GM21717 (cell line): ENCODE measurements around the gene NFATC2.

Experiments
- ATAC-seq: cut with Tn5 transposase; IDR thresholded peaks from one replicate; pipeline ENCODE4 v1.9.1; 2021; ENCODE audit warnings: mild to moderate bottlenecking, moderate library complexity; ENCODE audit not compliant: unreplicated experiment

The NFATC2 gene

GRCh38 chr20:51497542-51498467, 44.7 kb downstream of the NFATC2 start:
- peak; percentile 39 for ATAC-seq

DNA sequence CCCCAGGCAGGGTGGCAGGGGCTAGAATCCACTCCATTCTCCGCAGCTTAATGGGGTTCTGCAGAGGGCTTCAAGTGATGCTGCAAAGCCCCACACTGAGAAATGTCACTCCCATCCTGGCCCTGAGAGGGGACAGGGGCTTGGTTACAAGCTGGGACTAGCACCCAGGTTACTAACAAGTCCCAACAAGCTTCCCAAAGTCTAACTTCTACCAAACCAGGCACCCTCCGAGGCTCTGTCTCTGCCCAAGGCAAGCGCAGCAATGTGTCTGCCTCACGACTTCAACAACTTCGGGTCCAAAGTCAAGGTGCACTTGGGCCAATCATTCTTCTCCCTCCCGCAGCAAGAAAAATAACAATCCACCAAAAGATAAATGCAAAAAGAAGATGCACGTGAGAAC, 45.6 kb downstream of the NFATC2 start:
- ATAC-seq, result no peak

DNA sequence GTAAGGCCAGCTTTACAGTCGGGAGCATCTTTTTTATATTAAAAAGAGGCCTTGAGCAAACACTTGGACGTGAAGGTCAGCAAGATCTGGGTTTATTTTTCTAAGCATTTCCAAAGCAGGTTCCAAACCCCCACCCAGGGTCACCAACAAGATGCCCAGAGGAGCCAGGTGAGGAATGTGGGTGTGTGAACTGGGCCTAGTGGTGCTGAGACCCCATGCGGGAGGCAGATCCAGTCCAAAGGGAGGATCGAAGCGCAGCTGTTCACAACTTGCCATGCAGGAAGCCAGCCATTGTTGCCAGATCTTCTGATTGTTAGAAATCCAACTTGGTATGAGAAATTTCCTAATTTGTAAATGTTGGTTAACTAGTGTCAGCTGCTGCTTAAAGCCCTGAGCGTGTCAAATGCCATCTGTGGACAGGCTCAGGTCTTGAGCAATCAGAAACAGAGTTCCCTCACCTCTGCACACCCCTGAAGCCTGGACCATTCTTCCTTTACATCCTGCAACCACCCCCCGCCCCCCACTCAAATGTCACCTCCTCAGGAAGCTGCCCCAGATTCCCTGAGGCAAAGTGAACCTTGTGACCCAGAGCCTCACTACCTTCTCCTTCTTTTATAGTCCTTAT, 46.5 kb downstream of the NFATC2 start:
- no peak for ATAC-seq

DNA sequence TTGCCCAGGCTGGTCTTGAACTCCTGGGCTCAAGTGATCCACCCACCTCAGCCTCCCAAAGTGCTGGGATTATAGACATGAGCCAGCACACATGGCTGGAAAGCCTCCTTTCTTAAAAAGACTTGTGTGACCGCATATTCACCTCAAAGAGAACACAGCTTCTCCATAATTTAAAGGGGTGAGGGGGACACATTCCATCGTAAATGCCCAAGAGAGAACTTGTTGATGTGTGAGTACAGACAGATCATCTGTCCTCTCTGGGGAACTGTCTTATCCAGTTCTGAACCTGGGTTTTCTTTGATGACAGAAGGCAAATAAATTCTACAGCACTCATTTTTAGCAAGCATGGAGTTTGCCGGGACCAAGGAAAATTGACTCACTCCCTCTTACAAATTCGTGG, 47.2 kb downstream of the NFATC2 start:
- no peak for ATAC-seq

GRCh38 chr20:51494241-51495110, 48.0 kb downstream of the NFATC2 start:
- ATAC-seq, result no peak

DNA sequence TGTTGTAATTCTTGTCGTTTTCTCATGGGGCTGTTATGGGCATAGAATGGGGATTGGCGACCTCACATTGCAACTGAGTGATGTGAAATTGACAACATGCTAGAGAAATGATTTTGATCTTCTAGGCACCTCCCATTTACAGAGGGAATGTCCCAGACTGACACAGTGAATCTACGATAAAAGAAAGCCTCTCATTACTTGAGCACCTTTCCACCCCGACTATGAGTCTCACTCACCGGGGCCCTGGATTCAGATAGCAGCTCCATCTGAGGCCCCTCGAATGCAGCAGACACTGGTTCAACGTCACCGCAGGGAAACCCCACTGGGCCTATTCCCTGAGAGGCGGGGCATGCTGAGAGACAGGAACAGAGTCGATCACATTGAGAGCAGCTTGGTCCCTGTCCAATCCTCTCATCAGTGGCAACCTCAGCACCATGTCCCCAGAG, 49.1 kb downstream of the NFATC2 start:
- ATAC-seq, result no peak

DNA sequence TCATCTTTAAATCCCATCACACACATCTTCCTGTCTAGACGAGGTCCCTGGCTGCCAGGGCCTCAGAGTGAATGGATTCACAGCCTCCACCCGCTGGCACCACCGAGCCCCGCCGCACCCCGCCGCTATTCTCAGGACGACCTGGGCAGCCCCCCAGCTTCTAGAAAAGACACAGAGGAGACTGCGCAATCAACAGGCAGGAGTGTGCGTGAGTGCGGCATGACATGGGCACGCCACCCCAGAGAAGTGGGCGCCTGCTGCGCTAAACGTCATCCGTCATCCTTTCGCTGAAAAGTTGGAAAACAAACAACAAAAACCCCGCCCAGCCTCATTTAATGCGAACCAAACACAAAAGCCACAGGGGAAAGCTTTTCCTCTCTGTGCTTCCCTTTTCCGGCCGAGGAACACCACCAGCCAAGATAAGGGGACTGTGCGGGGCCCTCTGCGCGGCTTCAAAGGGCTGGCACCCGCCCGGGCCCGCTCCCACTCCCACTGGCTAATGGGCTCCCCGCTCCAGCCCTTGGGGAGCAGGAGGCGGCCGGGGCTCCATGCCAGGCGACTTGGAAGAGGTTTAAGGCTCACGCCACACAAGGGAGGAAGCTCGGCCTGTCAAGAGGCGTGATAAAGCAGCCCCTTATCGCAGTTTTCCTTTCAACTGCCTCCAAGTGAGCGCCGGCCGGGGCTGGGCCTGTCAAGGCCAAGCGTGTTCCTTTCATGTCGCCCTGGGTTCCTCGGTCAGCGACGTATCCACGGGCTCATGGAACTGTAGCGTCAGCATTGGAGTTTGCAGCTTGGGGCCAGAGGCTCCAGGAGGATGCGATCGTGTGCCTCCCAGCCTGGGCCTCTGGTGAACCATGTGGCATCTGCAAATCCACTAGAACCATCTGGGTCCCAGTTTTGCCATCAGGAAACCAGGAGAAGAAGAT, 50.1 kb downstream of the NFATC2 start:
- no peak for ATAC-seq

DNA sequence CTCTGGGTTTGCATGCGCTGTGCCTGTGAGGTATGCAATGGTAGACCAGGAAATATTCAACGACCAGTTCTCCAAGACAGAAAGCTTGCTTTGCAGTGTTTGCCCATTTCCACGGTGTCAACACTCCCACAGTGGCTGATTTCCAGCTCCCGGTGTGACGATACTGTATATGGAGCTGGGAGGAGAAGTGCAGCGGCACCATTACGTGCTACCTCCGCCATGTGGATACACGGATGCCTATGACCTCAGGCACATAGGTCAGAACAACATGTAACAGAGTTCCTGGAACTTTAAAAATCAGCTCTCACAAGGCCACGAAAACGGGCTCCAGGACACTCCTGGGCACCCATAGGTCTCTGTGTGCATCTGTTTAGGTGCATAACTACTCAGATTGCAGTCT, 51.1 kb downstream of the NFATC2 start:
- no peak for ATAC-seq

GRCh38 chr20:51490635-51491034, 51.9 kb downstream of the NFATC2 start:
- no peak for ATAC-seq

GRCh38 chr20:51489611-51490010, 52.9 kb downstream of the NFATC2 start:
- no peak for ATAC-seq

- ATAC-seq, result no peak
These were observed 54.2 kb downstream of the NFATC2 start for GRCh38 chr20:51488331-51488730.

GRCh38 chr20:51487565-51488268, 54.8 kb downstream of the NFATC2 start:
- no peak for ATAC-seq

DNA sequence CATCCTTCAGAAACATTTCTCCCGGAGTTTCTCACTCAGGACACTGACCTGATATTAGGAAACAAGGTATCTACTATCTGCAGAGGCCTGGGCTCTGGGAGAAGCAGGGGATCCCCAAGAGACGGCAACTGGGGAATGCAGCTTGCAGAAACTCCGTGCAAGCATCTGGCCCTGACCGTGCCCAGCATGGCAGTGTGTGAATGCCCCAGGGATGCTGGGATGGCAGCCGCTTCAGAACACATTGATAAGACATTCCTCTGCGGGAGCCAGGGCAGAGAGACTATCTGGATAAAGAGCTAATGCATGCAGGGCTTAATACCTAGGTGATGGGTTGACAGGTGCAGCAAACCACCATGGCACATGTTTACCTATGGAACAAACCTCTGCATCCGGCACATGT, 55.4 kb downstream of the NFATC2 start:
- ATAC-seq, result no peak

GRCh38 chr20:51486197-51487005, 56.1 kb downstream of the NFATC2 start:
- ATAC-seq, result no peak

GRCh38 chr20:51484831-51485230, 57.7 kb downstream of the NFATC2 start:
- no peak for ATAC-seq

- no peak for ATAC-seq
These were observed 58.2 kb downstream of the NFATC2 start for GRCh38 chr20:51484141-51484815.

GRCh38 chr20:51482836-51483473, 59.6 kb downstream of the NFATC2 start:
- ATAC-seq, result no peak
